ENCODE results near the gene DKK1.

DKK1 gene

GRCh38 chr10:52313933-52314821, at the start of gene DKK1:
Gene DKK1, plus strand, starts transcription at chr10:52314281. Its CDS starts 154 bp downstream, at chr10:52314435.
- peak; percentile 43 for DNase-seq
- in situ Hi-C loops (cut with MboI; ENCODE audit: low pct_unique_long_range_greater_than_20kb, low sequenced_read_pairs), result no loop called here

DNA sequence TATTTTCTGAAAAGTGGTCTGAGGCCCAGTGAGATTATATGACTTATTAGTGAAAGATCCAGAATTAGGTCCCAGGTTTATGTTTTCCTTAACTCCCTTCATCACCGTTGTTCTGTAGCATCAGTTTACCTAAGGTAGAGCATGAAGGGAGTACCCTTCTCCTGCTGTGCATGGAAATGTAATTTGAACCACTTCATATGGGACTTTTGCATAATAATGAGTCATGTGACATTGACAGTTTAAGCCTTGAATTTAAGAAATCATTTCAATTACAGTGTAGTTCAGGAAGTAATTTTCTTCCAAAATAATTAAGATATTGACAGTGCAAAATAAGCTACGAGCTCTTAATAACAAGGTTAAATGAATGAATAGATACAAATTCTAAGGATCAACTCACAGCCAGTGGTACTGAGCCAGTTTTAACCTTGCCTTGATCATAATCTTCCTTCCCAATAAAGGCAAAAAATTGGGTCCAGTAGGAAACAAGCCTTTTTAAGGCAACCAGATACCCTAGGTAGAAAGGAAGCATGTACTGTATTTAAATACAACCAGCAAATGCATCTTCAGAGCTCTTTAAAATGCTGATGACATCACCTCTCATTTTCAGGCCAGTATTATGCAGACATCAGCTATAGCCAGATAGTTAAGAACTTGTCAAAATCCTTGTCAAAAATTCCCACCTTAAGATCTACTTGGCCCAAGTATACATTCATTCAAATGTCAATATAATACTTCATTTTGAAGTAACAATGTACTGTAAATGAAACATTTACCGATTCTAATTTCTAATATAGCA, 48.8 kb upstream of the DKK1 start:
- in situ Hi-C loops (cut with MboI; ENCODE audit: low pct_unique_long_range_greater_than_20kb, low sequenced_read_pairs), result no loop called here
- DNase-seq, result no peak

GRCh38 chr10:52266858-52267257, 47.2 kb upstream of the DKK1 start:
- in situ Hi-C loops (cut with MboI; ENCODE audit: low pct_unique_long_range_greater_than_20kb, low sequenced_read_pairs), result no loop called here
- DNase-seq, result no peak

DNA sequence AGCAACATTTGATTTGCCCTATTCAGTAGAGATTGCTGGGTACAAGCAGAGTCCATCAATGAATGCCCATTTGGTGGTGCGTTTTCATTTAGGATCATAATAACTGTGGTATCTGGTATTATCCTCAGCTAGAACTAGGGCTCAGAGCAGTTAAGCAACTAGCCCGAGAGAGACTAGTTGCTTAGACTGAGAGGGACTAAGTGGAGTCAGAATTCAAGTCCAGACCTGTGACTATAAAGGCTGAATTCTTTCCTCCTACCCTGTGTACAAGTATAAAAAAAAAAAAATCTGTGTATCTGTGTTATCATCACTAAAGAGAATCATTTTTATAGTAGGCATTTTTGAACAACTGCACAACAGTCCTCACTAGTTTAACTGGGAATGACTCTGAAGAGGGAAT, 45.3 kb upstream of the DKK1 start:
- in situ Hi-C loops (cut with MboI; ENCODE audit: low pct_unique_long_range_greater_than_20kb, low sequenced_read_pairs), result no loop called here

DNA sequence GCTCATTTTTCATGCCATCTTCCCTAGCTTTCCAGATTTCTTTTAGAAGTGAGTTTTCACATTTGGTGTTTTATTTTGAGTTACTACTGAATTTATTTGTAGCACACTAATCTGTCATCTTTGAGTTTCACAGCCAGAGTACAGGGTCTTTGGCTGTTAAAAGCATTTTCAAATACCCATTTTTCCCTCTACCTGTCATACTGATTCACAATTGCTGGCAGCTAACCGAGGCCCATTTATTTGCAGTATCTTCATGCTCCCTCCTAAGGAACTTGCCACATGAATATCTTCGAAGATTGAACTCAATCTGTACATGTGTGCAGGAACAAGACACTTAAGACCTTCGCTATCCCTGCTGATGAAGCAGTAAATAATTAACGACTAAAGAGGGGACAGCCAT, 44.8 kb upstream of the DKK1 start:
- in situ Hi-C loops (cut with MboI; ENCODE audit: low pct_unique_long_range_greater_than_20kb, low sequenced_read_pairs), result no loop called here
- no peak for DNase-seq

More for the DNA sequence above, 45.3 kb upstream of the DKK1 start:
- no peak for DNase-seq

GRCh38 chr10:52276163-52276562, 37.9 kb upstream of the DKK1 start:
- in situ Hi-C loops (cut with MboI; ENCODE audit: low pct_unique_long_range_greater_than_20kb, low sequenced_read_pairs), result no loop called here
- no peak for DNase-seq

DNA sequence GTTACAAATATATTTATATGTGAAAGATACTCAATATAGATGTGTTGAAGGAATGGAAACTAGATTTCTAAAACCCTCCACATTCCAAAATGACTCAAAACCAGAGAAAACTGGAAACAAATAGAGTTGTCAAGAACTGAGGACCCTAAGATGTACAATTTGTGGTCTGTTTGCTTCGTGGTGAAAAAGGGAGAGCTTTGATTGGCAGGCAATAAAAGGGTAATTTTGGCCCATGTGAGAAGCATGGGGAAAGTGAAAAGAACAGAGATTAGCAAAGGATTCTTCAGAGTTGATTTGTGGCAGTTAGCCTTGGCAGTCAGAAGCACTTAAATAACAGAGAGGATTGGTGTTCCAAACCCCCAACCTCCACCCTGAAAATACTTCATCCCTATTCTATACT, 37.1 kb upstream of the DKK1 start:
- in situ Hi-C loops (cut with MboI; ENCODE audit: low pct_unique_long_range_greater_than_20kb, low sequenced_read_pairs), result no loop called here
- no peak for DNase-seq

- no peak for DNase-seq
- in situ Hi-C loops (cut with MboI; ENCODE audit: low pct_unique_long_range_greater_than_20kb, low sequenced_read_pairs), result no loop called here
Observed at GRCh38 chr10:52279546-52279945, 34.5 kb upstream of the DKK1 start.

GRCh38 chr10:52280051-52280450, 34.0 kb upstream of the DKK1 start:
- in situ Hi-C loops (cut with MboI; ENCODE audit: low pct_unique_long_range_greater_than_20kb, low sequenced_read_pairs), result no loop called here
- no peak for DNase-seq

- DNase-seq, result no peak
- in situ Hi-C loops (cut with MboI; ENCODE audit: low pct_unique_long_range_greater_than_20kb, low sequenced_read_pairs), result no loop called here
Observed at GRCh38 chr10:52283174-52283573, 30.9 kb upstream of the DKK1 start.

DNA sequence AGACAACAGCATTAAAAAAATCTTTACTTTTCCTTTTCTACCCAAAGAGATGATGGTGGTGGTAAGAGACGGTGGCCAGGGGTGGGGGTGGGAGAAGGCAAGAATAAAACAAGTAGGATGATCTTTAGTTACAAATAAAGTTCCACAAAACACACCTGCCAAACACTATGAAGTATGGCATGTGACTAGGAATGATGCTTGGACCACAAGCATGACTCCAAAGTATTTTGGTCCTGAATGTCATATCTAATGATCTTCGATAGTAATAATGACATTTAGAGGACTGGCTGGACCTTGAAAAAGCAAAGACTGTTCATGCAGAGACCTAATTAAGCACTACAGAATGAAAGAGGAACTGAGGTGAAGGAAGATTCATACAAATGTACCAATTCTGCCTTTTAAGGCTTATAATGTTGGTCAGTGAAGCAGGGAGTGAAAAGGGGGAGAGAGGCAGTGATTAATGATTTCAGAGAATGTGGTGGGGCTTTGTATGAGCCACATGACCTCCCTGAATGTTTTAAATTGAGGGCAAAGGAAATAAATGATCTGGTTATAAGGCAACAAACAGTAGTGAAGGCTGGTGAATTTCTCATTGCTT, 29.6 kb upstream of the DKK1 start:
- no peak for DNase-seq
- in situ Hi-C loops (cut with MboI; ENCODE audit: low pct_unique_long_range_greater_than_20kb, low sequenced_read_pairs), result no loop called here

GRCh38 chr10:52287866-52288265, 26.2 kb upstream of the DKK1 start:
- in situ Hi-C loops (cut with MboI; ENCODE audit: low pct_unique_long_range_greater_than_20kb, low sequenced_read_pairs), result no loop called here
- DNase-seq, result no peak

GRCh38 chr10:52297747-52298146, 16.3 kb upstream of the DKK1 start:
- in situ Hi-C loops (cut with MboI; ENCODE audit: low pct_unique_long_range_greater_than_20kb, low sequenced_read_pairs), result no loop called here
- DNase-seq, result no peak

- no peak for DNase-seq
- in situ Hi-C loops (cut with MboI; ENCODE audit: low pct_unique_long_range_greater_than_20kb, low sequenced_read_pairs), result no loop called here
Observed at GRCh38 chr10:52300599-52301277, 13.3 kb upstream of the DKK1 start.

DNA sequence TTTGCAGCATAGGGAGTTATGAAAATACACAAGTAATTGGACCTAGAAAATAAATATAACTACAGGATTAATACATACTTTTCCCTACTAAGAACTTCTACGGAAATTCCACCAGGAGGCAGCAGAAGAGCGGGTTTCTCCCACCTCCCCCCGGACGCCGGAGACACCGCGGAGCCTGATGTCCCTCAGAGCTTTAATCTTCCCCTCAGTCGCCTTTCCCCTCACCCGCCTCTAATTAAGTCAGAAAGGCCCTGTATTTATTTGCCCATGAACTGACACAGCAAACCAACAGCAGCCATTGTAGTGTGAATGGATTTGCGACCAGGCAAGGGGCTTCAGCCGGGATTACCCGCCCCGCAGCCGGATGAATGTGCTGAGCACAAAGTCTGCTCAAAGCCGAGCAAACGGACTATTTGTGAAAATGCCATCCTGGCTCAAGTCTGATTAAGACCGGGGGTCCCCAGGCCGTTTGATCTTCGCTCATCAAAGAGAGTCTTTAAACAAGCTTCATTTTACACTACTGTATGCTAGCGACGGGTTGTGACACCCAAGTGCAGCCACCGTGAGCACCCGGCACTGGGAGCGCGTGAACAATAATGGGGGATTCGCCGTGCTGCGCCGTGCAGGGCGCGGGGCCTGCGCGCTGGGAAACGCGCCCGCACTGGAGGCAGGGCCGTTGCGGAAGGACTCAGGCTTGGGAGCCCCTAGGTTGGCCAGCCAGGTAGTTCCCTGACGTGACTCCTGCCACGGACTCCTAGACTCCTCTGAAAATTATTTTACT, 5.6 kb upstream of the DKK1 start:
- in situ Hi-C loops (cut with MboI; ENCODE audit: low pct_unique_long_range_greater_than_20kb, low sequenced_read_pairs), result no loop called here
- peak; percentile 43 for DNase-seq

- in situ Hi-C loops (cut with MboI; ENCODE audit: low pct_unique_long_range_greater_than_20kb, low sequenced_read_pairs), result no loop called here
Observed at GRCh38 chr10:52312942-52313255, 1.2 kb upstream of the DKK1 start.

GRCh38 chr10:52313256-52313932, 687 bp upstream of the DKK1 start:
- DNase-seq, result no peak
- in situ Hi-C loops (cut with MboI; ENCODE audit: low pct_unique_long_range_greater_than_20kb, low sequenced_read_pairs), result no loop called here

More at GRCh38 chr10:52312942-52313255, 1.2 kb upstream of the DKK1 start:
- DNase-seq, result no peak

GRCh38 chr10:52314822-52315552, 906 bp downstream of the DKK1 start:
- no peak for DNase-seq
- in situ Hi-C loops (cut with MboI; ENCODE audit: low pct_unique_long_range_greater_than_20kb, low sequenced_read_pairs), result no loop called here

All from KBM-7 (cell line).